Left renal pelvis (tissue), 4 donors: Measurements from ENCODE around the gene DMAP1. TPM values are rescaled to one million over a fixed set of nuclear protein-coding genes. Genes with fewer than 3 reads are reported as not detected.

ENCODE experiments used
- polyA plus RNA-seq, 4 donors: library from polyadenylated mRNA; unstranded; fragments of 120-200 nt; gene quantifications; one replicate each; pipeline ENCODE4 v1.2.1, GENCODE V29; 2013; ENCODE audit not compliant: insufficient read length in 4 of 4

DMAP1 gene
- polyA plus RNA-seq, 4 donors, result 42.9 to 72.5 (median 52.6) TPM

Other genes starting within 250 kb of the DMAP1 start
- 10 to 100 TPM; 15.6 to 23.5 (median 20.5) TPM for gene DPH2, start 243.5 kb upstream of the DMAP1 start, polyA plus RNA-seq
- 100 to 1,000 TPM in 3 of 4 donors, 10 to 100 TPM in 1; 69.3 to 158 (median 130) TPM for gene ATP6V0B, start 238.5 kb upstream of the DMAP1 start, polyA plus RNA-seq
- gene B4GALT2, start 234.3 kb upstream of the DMAP1 start, polyA plus RNA-seq, result 10 to 100 TPM; 36.3 to 55.4 (median 41.8) TPM
- 10 to 100 TPM in 3 of 4 donors, 1 to 10 TPM in 1; 3.2 to 29.8 (median 16.4) TPM for gene CCDC24, start 221.9 kb upstream of the DMAP1 start, polyA plus RNA-seq
- 1 to 10 TPM; 5.6 to 8.9 (median 7.7) TPM for gene SLC6A9, start 182.0 kb upstream of the DMAP1 start, polyA plus RNA-seq
- gene KLF17, start 94.7 kb upstream of the DMAP1 start, polyA plus RNA-seq, result under 1 TPM in 2 of 4 donors, not detected in 2; 0.16 to 0.93 TPM
- gene KLF18, start 71.8 kb upstream of the DMAP1 start, polyA plus RNA-seq, result not detected
- 10 to 100 TPM; 51.9 to 92.9 (median 79.7) TPM for gene ERI3, start 141.8 kb downstream of the DMAP1 start, polyA plus RNA-seq
- 100 to 1,000 TPM in 1 of 4 donors, 10 to 100 TPM in 3; 60.0 to 105 (median 87.9) TPM for gene RNF220, start 191.8 kb downstream of the DMAP1 start, polyA plus RNA-seq